ENCODE data around the gene ZNF850.
"Not testable (repeated sequence)": the region's sequence is repeated elsewhere in the genome, so short reads cannot be mapped to it uniquely, and the experiment has no call there.

The ZNF850 gene

DNA sequence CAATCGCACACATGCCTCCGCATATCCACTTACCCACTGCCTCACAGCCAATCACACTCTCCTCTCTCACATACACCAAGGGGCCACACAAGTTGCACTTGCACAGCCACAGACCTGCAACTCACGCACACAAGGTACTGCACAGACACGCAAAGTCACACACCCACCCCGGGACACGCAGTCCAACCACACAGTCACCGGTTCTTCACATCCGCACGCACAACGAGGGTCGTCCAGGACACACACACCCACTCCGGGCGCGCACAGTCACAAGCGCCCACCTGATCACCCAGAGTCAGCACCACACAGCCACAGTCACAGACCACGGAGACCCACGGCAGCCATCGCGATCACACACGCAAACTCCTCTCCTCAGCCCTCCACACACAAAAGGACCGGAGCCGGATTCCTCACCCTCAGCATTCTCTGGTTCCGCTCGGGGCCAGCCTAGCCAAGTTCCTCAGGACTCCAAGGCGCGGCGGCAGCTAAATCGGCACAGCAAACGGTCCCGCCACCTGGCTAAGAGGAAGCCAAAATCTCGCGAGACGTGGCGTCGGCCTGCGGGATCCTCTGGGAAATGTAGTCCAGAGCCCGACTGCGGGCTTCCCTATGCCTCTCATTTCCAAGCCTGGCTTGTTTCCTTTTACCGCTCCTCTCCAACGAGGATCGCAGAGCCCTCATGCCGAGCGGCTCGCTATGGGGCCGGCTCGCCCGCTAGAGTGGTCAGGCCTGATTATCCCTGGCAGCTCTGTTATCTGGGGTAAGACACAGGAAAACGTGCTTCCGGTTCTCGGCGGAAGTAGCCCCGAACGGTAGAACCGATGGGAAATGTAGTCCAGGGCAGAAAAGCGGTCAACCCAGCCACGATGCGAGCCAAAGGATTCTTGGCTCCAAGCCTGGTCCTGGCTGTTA is at the start of gene ZNF850:
Gene ZNF850, minus strand, starts transcription at position 497 of the 912 bp plus-strand sequence. CDS start 10,201 bp downstream, outside the sequence.
- DNase-seq, result peak; percentile 93

DNA sequence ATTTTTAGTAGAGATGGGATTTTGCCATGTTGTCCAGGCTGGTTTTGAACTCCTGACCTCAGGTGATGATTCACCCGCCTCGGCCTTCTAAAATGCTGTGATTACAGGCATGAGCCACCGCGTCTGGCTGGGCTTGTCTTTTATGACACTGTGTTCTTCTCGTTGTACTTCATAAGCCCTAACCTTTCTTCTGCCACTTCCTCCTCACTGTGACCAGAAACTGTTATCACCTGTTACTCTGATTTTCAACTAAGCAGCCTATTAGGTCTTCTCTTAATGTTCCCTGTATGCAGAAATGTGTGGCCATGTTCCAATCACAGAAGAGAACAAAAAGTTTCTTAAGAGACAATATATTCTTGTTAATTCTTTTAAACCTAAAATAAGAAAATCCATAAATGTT is 49.2 kb upstream of the ZNF850 start:
- no peak for DNase-seq

DNA sequence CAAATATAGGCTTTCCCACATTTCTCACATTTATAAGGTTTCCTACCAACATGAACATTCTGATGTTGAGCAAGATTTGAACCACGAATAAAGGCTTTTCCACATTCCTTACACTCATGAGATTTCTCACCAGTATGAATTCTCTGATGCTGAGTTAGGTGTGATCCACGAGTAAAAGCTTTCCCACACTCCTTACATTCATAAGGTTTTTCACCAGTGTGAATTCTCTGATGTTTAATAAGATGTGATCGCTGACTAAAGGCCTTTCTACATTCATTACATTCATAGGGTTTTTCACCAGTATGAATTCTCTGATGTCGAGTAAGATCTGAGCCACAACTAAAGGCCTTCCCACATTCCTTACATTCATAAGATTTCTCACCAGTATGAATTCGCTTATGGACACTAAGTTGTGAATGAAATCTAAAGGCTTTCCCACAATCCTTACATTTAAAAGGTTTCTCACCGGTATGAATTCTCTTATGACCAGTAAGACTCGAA is 46.6 kb upstream of the ZNF850 start:
- no peak for DNase-seq

DNA sequence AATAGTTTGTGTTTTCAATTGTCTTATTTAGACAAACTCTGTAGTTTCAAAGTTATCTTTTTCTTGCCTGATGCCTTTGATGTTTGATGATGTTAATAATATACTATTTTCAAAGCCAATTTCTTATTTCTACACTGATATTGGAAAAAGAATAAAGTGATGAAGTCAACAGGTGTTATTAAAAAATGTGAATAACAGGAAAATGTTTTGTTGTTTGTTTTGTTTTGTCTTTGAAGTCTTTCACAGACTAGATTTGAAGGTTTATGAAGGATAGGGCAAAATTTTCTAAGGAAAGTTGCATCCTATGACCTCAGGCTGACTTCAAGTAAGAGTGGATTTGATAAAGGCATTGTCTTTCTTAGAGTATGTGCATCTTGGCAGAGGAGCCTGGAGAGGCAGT is 34.4 kb upstream of the ZNF850 start:
- DNase-seq, result no peak

DNA sequence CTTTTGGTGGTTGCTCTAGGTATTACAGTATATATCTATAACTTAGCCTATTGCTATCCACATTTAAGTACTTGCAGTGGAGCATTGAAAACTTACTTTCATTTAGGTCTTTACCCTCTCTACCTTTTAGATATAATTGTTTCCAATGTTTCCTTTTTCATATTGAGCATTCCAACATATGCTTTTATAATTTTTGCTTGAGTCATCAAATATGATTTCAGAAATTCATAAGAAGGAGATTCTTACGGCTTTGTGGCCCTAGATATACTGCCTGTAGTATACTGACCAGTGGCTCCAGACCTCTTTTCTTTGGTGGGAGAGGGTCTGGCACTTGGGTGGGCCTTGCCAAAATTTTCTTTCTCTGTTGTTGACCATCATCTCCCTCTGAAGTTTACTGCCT is 32.8 kb upstream of the ZNF850 start:
- DNase-seq, result no peak

DNA sequence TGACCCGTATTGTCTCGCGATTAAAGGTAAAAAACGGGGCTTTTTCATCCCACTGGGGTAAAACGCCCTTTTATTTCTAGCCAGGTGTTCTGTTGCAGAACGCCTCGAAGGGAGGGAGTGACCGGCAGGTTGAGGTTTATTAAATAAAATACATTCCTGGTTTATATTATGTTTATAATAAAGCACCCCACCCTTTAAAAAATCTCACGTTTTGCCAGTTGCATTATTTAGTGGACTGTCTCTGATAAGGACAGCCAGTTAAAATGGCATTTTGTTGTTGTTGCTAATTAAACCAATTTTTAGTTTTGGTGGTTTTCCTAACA is 25.1 kb upstream of the ZNF850 start:
- DNase-seq, result no peak

DNA sequence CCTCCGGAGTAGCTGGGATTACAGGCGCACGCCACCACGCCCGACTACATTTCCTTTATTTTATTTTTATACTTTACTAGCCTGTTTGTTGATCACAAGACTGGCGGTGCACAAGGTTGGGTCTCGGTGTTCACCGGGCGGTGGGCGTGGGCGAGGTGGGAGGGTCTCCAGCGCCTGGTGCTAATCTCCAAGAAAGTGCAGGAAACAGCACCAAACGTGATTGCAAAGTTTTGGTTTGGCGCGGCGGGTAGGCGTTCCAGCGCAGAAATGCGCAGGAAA is 24.0 kb upstream of the ZNF850 start:
- DNase-seq, result no peak

DNA sequence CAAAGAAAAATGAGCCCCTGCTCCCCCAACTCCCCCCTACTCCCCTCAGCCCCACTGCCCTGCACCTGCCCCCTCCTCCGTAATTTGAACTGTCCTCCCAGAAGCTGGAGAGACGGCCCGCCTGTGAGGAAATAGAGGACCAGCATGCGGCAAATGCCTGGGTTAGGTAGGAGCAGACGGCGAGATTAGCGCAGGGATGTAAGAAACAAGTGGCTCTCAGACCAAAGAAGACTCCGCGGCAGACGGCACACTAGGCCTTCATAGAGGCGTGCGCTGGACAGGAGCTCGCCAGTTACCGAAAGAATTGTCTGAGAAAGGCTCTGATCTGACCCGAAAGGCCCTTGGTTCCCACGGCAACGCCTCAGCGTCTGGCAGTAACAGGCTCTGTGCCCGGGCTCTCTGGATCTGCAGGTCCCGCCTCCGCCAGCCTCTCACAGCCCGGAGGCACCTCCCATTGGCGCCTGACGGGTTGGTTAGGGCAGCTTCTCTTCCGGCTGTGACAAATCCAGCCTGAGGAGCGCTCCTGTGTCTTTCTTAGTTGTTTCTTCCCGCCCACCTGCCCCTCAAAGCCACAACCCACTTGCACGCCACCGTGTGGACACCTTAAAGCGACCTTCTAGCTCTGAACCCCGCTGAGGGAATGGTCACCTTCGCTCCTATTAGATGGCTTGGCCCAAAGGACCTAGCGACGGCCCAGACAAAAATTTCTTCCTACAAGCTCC is 19.0 kb upstream of the ZNF850 start:
- not testable (repeated sequence) for DNase-seq

DNA sequence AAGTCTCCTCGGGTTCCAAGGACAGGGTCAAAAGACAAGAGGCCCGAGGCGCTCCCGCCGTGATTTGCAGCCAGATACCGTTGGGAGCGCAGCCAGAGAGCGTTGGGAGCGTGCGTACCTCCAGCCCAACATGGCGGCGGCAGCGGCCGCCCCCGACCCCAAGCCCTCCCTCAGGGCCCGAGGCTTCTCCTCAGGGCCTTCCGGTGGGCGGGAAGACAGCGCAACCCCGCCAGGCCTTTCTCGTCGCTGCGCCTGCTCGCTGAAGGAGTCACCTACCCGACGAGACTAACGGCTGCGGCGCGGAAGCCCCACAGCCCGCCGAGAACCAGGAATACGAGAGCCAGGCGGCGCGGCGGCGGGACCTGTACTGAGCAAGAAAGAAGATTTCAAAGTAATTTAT is 3.2 kb upstream of the ZNF850 start:
- DNase-seq, result no peak

DNA sequence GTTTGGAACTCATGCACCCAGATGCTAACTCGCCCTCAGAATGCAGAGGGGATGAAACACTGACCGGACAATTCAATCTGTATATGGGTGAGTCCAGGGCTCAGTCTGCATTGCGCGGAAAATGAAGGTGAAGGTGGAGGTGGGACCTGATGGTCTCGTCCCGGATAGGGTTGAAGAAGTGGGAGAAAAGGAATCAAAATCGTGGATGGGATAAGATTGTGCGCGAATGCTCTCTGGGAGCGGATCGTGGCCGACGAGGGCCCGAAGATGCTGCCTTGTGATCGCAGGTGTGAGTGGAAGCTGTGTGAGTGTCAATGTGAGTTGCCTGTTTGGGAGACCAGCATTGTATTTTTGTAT is 594 bp upstream of the ZNF850 start:
- no peak for DNase-seq

DNA sequence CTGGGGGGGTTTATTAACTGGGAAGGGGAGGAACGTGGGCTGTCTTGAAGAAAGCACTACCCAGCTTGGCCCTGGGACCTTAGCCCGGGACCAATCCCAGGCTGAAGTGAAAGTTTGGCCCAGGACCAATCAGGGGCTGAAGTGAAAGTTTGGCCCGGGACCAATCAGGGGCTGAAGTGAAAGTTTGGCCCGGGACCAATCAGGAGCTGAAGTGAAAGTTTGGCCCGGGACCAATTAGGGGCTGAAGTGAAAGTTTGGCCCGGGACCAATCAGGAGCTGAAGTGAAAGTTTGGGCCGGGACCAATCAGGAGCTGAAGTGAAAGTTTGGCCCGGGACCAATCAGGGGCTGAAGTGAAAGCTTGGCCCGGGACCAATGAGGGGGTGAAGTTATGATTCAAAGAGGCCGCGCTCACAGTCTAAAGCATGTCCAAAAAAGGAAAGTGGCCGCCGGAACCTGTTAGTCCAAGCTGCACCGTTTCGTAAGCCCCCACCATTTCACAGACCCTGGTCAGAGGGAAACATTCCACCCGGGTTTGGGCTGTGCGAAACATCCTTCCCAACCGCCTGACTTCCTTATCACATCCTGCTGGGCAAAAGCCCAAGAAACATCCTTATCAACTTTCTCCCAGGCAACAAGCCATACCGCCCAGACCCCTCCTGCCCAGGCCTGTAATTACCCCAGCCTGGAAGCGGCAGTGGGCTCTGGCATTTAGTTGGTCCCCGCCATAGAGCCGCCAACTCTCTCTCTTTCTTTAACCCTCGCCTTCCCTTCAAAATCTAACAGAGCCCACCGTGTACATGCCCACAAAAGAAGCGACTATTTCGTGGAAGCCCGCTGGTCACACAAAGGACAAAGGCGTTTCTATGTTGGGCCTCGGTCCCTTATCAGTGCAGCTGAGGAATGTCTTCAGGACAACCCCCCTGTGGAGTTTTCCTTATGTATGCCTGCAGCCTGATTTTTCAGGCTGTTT is 1.1 kb downstream of the ZNF850 start:
- no peak for DNase-seq

DNA sequence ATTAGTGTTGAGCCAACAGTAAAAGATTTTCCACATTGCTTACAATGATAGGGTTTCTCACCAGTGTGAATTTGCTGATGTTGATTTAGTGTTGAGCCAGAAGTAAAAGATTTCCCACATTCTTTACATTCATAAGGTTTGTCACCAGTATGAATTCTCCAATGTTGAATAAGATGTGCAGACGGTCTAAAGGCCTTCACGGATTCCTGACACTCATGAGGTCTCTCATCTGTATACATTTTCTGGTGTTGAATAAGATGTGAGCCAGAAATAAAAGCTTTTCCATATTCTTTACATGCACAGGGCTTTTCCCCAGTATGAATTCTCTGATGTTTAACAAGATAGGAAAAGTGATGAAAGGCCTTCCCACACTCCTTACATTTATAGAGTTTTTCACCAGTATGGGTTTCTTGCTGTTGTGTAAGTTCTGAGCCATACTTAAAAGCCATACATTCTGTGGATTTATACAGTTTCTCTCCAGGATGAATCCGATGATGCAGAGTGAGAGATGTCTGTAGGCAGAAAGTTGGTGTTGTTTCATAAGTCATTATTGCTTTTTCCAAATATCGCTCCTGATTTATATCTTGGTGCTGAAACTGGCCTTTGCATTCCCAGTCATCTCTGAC is 22.4 kb downstream of the ZNF850 start:
- DNase-seq, result no peak

DNA sequence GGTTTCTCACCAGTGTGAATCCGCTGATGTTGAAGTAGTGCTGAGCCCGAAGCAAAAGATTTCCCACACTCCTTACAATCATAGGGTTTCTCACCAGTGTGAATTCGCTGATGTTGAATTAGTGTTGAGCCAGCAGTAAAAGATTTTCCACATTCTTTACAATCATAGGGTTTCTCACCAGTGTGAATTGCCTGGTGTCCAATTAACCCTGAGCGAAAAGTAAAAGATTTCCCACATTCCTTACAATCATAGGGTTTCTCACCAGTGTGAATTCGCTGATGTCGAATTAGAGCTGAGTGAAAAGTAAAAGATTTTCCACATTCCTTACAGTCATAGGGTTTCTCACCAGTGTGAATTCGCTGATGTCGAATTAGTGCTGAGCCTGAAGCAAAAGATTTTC is 23.0 kb downstream of the ZNF850 start:
- not testable (repeated sequence) for DNase-seq

DNA sequence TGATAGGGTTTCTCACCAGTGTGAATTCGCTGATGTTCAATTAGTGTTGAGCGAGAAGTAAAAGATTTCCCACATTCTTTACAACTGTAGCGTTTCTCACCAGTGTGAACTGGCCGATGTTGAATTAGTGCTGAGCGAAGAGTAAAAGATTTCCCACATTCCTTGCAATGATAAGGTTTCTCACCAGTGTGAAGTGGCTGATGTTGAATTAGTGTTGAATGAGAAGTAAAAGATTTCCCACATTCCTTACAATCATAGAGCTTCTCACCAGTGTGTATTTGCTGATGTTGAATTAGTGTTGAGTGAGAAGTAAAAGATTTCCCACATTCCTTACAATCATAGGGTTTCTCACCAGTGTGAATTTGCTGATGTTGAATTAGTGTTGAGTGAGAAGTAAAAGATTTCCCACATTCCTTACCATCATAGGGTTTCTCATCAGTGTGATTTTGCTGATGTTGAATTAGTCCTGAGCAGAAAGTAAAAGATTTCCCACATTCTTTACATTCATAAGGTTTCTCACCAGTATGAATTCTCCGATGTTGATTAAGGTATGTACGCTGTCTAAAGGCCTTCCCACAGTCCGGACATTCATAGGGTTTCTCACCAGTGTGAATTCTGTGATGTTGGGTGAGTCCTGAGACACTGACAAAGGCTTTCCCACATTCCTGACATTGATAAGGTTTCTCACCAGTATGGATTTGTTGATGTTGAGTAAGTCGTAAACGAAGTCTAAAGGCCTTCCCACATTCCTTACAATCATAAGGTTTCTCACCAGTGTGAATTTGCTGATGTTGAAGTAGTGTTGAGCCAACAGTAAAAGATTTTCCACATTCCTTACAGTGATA is 24.0 kb downstream of the ZNF850 start:
- no peak for DNase-seq

DNA sequence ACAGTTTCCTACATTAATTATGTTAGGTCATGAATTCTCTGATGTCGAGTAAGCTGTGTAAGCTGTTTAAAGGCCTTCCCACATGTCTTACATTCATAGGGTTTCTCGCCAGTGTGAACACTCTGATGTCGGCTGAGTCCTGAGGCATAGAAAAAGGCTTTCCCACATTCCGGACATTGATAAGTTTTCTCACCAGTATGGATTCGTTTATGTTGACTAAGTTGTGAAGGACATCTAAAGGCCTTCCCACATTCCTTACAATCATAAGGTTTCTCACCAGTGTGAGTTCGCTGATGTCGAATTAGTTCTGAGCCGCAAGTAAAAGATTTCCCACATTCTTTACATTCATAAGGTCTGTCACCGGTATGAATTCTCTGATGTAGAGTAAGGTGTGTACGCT is 24.9 kb downstream of the ZNF850 start:
- no peak for DNase-seq

DNA sequence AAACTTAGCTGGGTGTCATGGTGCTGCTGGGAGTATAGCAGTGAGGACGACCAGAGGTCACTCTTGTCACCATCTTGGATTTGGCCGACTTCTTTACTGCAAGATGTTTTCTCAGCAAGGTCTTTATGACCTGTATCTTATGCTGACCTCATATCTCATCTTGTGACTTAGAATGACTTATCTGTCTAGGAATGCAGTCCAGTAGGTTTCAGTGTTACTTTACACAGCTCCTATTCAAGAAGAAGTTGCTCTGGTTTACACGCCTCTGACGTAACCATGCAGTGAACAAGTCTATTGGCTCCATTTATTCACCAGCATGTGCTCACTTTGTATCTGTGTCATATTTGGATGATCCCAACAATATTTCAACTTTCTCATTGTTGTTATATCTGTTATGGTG is 26.7 kb downstream of the ZNF850 start:
- no peak for DNase-seq

DNA sequence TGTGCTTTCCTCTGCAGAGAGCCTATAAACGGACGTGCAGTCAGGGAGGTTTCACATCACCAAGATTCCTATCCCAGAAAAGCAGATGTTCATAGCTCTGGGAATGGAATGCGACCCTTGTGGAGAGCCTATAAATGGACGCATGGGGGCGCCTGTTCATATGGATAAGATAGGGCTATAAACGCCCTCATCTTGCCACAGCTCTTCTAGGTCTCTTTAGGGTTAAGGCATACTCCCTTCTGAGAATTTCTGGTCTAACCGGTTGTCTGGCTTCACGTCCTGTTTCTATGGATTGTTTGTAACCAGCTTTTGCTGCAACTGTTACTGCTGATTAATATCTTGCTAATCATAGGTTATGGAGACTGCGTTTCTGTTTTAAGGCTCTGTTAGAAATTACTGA is 36.4 kb downstream of the ZNF850 start:
- DNase-seq, result not testable (repeated sequence)

DNA sequence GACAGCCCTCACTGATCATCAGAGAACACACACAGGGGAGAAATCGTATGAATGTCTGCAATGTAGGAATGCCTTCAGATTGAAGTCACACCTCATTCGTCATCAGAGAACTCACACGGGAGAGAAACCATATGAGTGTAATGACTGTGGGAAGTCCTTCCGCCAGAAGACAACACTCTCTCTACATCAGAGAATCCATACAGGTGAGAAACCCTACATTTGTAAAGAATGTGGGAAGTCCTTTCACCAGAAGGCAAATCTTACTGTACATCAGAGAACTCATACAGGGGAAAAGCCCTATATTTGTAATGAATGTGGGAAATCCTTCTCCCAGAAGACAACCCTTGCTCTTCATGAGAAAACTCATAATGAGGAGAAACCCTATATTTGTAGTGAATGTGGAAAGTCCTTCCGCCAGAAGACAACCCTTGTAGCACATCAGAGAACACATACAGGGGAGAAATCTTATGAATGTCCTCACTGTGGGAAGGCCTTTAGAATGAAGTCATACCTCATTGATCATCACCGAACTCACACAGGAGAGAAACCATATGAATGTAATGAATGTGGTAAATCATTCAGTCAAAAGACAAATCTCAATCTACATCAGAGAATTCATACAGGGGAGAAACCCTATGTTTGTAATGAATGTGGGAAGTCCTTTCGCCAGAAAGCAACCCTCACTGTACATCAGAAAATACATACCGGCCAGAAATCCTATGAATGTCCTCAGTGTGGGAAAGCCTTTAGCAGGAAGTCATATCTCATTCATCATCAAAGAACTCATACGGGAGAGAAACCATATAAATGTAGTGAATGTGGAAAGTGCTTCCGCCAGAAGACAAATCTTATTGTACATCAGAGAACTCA is 52.7 kb downstream of the ZNF850 start:
- DNase-seq, result no peak

DNA sequence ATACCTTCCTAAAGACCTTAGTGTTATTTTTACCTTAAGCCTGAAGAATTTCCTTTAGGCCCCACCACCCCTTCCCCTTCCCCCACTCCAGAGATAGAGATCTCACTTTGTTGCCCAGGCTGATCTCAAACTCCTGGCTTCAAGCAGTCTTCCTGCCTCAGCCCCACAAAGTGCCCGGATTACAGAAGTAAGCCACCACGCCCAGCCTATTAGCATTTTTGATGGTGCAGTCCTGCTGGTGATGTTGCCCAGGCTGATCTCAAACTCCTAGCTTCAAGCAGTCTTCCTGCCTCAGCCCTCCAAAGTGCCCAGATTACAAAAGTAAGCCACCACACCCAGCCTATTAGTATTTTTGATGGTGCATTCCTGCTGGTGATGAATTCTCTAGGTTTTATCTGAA is 63.2 kb downstream of the ZNF850 start:
- no peak for DNase-seq

DNA sequence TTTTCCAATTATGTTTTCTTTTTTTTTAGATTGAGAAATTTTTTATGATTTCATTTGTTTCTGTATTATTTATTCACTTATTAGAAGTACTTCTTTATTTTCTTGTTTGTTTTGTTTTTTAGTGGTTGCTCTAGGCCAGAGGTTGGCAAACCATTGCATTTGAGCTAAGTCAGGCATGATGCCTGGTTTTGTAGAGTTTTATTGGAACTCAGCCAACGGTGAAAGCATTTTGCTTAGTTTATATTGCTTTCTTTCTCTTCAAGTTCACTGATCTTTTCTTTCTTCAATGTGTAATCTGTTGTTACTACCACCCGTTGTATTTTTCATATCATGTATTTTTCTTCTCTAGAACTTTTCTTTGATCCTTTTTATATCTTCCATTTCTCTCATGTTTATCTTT is 65.5 kb downstream of the ZNF850 start:
- DNase-seq, result no peak

DNA sequence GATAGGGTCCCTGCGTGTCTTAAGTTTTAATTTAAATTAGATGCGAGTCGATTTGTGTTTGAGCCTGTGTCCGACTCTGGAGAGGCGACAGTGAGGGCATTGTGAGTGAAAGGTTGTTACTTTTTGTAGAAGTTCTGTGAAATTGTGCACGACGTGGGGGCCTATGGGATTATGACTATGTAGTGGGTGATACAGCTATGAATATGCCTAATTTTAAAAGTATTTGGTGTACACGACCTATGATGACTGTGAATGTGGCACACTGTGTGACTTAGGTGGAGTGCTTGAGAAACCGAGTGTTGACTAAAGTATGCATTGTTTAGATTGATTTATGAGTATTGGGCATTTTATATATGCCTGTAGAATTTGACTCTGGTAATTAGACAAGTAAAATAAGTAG is 84.5 kb downstream of the ZNF850 start:
- no peak for DNase-seq
